Glutamatergic neuron (in vitro differentiated cells): Measurements from ENCODE around the gene MGAT4B. TPM values are rescaled to one million over a fixed set of nuclear protein-coding genes. Genes with fewer than 3 reads are reported as not detected.
A peak's percentile ranks its signal among the peaks of the same experiment; 100 is the strongest.

Experiments
- DNase-seq: peaks from one replicate; pipeline ENCODE4 v3.0.0; 2022
- H3K27ac Mint-ChIP-seq: one replicate; pipeline ENCODE4 v1.8.0; 2020; ENCODE audit warnings: mild to moderate bottlenecking, mixed read lengths, inconsistent platforms; ENCODE audit not compliant: unreplicated experiment
- H3K27me3 Mint-ChIP-seq: one replicate; pipeline ENCODE4 v1.8.0; 2020; ENCODE audit warnings: mild to moderate bottlenecking, moderate library complexity, mixed read lengths, inconsistent platforms; ENCODE audit not compliant: unreplicated experiment
- H3K36me3 Mint-ChIP-seq: one replicate; pipeline ENCODE4 v1.8.0; 2020; ENCODE audit warnings: mild to moderate bottlenecking, mixed read lengths, inconsistent platforms; ENCODE audit not compliant: unreplicated experiment
- H3K4me1 Mint-ChIP-seq: one replicate; pipeline ENCODE4 v1.8.0; 2020; ENCODE audit warnings: mild to moderate bottlenecking, low read depth, mixed read lengths, inconsistent platforms; ENCODE audit not compliant: unreplicated experiment
- H3K4me3 Mint-ChIP-seq: one replicate; pipeline ENCODE4 v1.8.0; 2020; ENCODE audit warnings: mild to moderate bottlenecking, mixed read lengths, inconsistent platforms; ENCODE audit not compliant: unreplicated experiment
- H3K9me3 Mint-ChIP-seq: one replicate; pipeline ENCODE4 v1.8.0; 2020; ENCODE audit warnings: mild to moderate bottlenecking, moderate library complexity, mixed read lengths, inconsistent platforms; ENCODE audit not compliant: unreplicated experiment
- CTCF ChIP-seq: fragments of 200-600 bp; sonication (generic); IDR thresholded peaks from one replicate; pipeline ENCODE4 v1.5.0; 2021; ENCODE audit not compliant: partially characterized antibody, unreplicated experiment
- total RNA-seq: library from RNA; stranded (reverse); fragmentation: NEBNext Ultra II Directional; extraction: Animal tissue kit (Norgen Biotek cat#: 25700); gene quantifications from one replicate; pipeline ENCODE4 v1.2.1, GENCODE V29; 2021; ENCODE audit not compliant: unreplicated experiment

Gene MGAT4B
- total RNA-seq, 1 donor from 2014 or later: 140 TPM

GRCh38 chr5:179795049-179795862, 11.4 kb downstream of the MGAT4B start:
- Mint-ChIP-seq H3K36me3 (peaks cover 9% of the 10 kb centered on the region), H3K27me3 (peaks cover 10% of the 10 kb centered on the region), H3K9me3 (peaks cover 6% of the 10 kb centered on the region), H3K27ac (no peak overlapping the region), H3K4me3 (peak overlapping the region; percentile 59), H3K4me1 (no peaks in the 10 kb centered on the region)
- no peak for TF ChIP-seq CTCF
- no peak for DNase-seq

GRCh38 chr5:179794575-179794974, 12.1 kb downstream of the MGAT4B start:
- DNase-seq: no peak
- Mint-ChIP-seq H3K27me3 (peaks cover 10% of the 10 kb centered on the region), H3K27ac (no peak overlapping the region), H3K4me1 (no peaks in the 10 kb centered on the region), H3K4me3 (peak overlapping the region; percentile 46), H3K9me3 (peaks cover 6% of the 10 kb centered on the region), H3K36me3 (peaks cover 8% of the 10 kb centered on the region)
- TF ChIP-seq CTCF: no peak

- H3K27me3 Mint-ChIP-seq: peaks cover 10% of the 10 kb centered on the region
- DNase-seq: no peak
- no peaks in the 10 kb centered on the region for H3K4me1 Mint-ChIP-seq
- peaks cover 6% of the 10 kb centered on the region for H3K9me3 Mint-ChIP-seq
- no peak overlapping the region for H3K4me3 Mint-ChIP-seq
- peaks cover 5% of the 10 kb centered on the region for H3K36me3 Mint-ChIP-seq
- no peak for TF ChIP-seq CTCF
- no peak overlapping the region for H3K27ac Mint-ChIP-seq
These were observed 12.5 kb downstream of the MGAT4B start for GRCh38 chr5:179794171-179794570.

- H3K4me1 Mint-ChIP-seq: no peaks in the 10 kb centered on the region
- peaks cover 10% of the 10 kb centered on the region for H3K27me3 Mint-ChIP-seq
- TF ChIP-seq CTCF: no peak
- H3K4me3 Mint-ChIP-seq: peak within 1 kb of the TSS; percentile 46
- no peak within 1 kb of the TSS for H3K27ac Mint-ChIP-seq
- peaks cover 6% of the 10 kb centered on the region for H3K9me3 Mint-ChIP-seq
- peaks cover 5% of the 10 kb centered on the region for H3K36me3 Mint-ChIP-seq
- no peak for DNase-seq
These were observed 13.1 kb downstream of the MGAT4B start, which contains the start of gene LTC4S for GRCh38 chr5:179793468-179794139. TSS of gene LTC4S (plus strand) at chr5:179793986. CDS start at chr5:179794081, 95 bp downstream.
